Central memory CD4-positive, alpha-beta T cell (primary cell): Measurements from ENCODE around the gene PGK2.
"Not testable (repeated sequence)": the region's sequence is repeated elsewhere in the genome, so short reads cannot be mapped to it uniquely, and the experiment has no call there.

Experiments
- DNase-seq: peaks from one replicate; pipeline ENCODE4 v3.0.0; 2022
- total RNA-seq, 3 experiments: gene quantifications; one replicate each; lab custom pipeline; 2026; lab: John Stamatoyannopoulos, UW

PGK2 gene
- 0 reads per million in 3 experiments for total RNA-seq

DNA sequence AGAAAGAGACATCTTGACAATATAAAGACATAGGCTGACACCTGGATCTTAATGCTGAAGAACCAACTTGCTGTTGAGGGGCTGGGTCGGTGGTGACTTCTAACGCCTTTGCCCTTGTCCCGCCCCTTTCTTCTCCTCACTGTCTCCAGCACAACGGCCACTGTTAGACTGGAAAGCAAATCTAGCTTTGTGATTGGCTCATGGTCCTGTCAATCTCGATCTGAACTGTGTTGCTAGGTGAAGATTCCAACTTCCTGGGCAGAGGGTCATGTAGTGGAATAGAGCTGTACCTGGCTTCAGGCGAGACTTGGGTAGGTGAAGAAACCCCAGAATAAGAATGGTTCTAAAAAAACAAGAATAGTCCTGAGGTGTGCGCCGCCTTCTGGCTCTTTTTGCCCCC is at the start of gene PGK2:
PGK2 (minus strand) TSS at position 110 of the 400 bp plus-strand sequence; CDS start at position 12, 98 bp downstream.
- no peak for DNase-seq

DNA sequence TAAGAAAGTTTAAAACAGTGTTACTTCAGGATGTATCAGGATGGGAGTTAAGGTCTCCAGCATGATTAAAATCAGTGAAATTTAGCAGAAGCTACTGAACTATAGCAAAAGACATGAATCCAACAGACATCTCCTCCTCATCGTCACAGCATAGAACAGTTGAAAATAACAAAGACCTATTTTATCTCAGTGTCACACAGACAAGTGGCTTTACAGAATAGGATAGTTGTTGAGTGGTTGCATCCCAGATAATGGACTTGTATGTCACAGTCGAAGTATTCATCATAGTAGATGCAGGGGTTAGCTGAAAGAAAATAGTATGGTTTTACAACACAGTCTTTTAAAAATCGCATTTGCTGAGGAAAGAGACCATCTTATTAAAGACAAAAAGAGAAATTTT is 48.1 kb upstream of the PGK2 start:
- no peak for DNase-seq

DNA sequence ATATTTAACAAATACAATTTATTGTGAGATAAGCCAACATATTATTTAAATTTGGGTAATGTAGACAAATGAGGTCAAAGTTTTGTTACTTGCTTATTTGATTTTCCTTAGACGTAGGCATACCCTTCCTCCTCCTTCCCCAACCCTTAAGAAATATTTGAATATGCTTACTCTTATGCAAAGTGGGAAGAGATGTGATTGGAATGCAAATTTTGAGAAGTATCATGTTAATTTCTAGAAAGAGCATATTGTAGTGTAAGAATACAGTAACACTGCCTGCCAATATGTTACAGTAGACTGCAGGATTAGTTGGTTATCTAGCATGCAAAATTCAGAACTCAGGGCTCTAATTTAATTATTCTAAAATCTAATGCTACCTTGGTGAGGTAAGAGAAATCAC is 46.3 kb upstream of the PGK2 start:
- no peak for DNase-seq

DNA sequence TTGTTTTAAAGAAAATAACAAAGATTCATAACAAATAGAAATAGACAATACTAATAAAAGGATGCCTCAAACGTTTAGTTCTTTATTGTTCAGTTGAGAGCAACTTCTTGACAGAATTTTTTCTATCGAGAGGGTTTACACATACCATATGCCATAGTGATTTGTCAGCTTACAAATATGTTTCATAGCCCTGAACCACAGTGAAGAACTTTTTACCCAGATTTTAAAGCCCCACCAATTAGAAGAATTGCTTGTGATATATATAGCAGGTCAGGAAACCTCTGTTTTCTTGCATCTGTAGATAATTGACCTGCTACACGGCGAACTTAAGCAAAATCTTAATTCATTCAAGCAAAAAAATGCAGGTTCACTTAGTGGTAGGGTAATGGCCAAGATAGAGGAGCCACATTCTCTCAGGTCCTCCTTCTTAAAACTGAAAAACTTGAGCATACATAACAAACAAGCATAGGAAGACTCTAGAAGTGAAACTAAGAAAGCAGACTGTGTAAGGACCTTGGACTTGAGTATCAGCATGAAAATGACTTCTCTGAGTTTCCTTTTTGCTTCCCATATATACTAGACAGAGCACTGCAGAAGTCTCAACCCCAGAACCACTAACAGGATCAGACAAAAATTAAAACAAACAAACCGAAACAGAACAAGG is 39.8 kb upstream of the PGK2 start:
- no peak for DNase-seq

DNA sequence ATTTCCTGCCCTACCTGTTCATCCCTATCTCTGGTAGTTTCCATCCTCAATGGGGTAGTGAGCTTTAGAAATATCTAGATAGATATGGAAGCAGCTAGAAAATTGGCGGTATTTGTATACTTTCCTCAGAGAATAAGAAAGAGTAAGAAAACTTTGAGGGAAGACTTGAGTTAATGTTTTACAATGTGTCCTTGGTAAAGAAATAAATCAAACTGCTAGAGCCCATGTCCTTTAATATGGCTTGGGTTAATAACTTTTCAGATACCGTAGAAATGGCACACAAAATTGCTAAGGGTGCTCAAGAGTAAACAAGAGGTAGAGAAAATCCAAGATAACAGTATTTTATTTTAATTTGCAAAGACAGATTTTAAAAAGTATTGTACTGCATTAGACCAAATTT is 28.1 kb upstream of the PGK2 start:
- DNase-seq: no peak

DNA sequence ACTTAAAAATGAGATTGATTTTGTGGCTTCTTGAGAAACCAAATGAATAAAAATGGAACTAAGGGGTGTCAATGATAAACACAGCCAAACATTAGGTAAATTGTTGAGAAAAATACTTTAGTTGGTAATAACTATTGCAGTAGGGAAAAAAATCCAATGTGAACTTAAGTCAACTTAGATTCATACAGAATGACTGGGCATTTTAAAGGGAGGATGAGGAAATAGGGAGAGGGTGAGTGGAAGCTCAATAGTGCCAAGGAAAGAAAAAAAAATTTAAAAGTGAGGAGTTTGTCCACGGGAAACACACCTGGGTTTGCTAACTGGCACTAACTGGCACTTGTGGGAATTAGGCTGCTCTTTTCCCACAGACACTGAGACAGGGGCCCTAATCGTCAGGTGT is 26.2 kb upstream of the PGK2 start:
- DNase-seq: no peak

DNA sequence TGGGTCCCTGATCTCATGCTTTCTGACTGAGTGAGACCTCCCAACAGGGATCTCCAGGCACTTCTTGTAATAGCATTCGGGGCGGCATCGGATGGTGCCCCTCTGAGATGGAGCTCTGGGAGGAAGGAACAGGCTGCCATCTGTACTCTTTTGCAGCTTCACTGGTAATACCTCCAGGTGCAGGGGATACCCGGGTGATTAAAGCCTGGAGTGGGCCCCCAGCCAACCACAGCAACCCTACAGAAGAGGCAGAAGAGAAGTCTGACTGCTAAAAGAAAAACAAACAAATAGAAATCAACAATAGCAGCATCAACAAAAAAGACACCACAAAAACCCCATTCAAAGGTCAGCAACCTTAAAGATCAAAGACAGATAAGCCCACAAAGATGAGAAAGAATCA is 19.1 kb upstream of the PGK2 start:
- no peak for DNase-seq

GRCh38 chr6:49805246-49805645 is 18.2 kb upstream of the PGK2 start:
- DNase-seq: no peak

GRCh38 chr6:49801525-49801924 is 14.4 kb upstream of the PGK2 start:
- DNase-seq: no peak

GRCh38 chr6:49799090-49799489 is 12.0 kb upstream of the PGK2 start:
- DNase-seq: no peak

GRCh38 chr6:49796842-49797455 is 9.9 kb upstream of the PGK2 start:
- DNase-seq: not testable (repeated sequence)

- DNase-seq: no peak
Measured at GRCh38 chr6:49790341-49790740, 3.3 kb upstream of the PGK2 start.

DNA sequence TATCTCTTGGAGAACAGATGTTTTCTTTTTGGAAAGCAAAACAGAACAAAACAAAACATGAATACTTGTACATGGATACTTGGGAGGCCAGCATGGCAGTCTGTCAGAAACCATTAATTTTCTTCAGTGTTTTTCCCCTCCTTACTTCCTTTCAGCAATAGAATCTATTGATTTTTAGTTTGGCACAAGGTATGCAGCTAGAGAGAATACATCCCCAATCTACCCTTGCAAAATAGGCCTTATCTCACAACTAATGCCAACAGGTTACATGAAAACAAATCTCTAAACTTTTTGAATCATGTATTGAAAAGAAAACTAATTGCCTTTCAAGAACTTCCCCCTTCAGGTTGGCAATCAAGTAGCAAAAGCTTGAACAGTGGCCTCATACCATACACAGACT is 2.8 kb downstream of the PGK2 start:
- no peak for DNase-seq

GRCh38 chr6:49782725-49783124 is 4.4 kb downstream of the PGK2 start:
- DNase-seq: no peak

DNA sequence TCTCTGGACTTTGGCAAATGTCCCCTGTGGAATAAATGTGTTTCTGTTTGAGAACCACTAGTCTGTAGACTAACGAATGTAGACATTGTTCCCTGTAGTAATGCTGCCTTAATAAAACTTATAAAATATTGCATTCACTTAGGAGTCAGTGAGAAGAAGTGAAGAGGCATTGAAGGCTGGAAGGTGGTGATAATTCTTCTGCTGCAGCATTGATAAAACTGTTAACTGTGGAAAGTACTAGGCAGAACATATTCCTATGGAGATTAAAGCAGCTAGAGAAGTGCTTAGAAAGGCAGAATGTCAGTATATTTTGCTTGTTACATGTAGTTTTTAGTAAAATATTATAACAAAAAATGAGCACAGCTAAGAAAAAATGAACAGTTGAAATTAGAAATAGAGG is 4.8 kb downstream of the PGK2 start:
- no peak for DNase-seq

DNA sequence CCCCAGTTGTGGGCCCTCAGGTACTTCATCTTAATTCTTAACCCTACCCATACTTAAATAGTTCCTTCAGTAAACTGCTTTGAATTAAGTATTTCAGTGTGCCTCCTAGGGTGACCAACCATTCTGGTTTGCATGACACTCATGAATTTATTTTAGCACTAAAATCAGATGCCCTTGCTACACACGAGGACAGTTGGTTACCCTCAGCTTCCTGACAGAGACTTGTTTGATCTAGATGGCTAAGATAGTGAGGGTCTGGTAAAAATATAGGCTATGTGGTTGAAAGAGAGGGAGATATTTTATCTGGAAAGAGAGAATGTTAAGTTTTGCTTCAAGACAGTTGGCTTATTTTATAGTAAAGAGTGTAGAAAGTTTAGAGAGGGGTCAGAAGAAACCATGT is 10.6 kb downstream of the PGK2 start:
- DNase-seq: no peak

DNA sequence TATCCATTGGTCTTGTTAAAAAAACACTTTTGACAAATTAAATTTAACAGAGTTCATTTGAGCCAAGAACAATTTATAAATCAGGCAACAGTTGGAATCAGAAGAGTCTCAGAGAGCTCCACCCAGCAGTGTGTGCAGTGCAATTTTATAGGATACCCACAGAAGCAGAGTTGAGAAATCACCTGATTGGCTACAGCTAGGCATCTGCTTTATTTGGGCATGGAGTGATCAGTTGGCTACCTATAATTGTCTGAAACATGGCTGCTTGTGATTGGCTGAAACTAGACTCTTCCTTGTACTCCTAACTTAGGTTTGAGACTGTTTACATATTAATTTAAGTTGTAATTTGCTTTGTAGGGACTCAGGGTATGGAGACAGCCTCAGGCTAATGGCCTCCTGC is 12.0 kb downstream of the PGK2 start:
- no peak for DNase-seq

DNA sequence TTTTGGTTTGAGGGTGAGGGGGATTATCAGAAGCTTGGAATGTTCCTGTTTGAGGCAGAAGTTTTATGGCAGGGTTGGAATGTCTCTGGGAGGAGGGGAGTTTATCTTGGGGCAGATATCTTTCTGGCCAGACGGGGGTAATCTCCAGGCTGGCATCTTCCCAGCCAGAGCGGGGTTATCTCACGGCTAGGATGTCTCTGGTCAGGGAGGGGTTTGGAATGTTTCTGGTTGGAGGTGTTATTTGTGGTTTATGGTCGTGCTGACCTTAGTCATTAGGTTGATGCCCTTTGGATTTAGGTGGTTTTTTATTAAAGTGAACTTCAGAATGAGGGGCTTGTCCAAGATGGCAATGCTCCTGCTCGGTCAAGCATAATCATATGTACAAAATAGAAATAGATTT is 14.8 kb downstream of the PGK2 start:
- no peak for DNase-seq

GRCh38 chr6:49766762-49767161 is 20.3 kb downstream of the PGK2 start:
- no peak for DNase-seq

DNA sequence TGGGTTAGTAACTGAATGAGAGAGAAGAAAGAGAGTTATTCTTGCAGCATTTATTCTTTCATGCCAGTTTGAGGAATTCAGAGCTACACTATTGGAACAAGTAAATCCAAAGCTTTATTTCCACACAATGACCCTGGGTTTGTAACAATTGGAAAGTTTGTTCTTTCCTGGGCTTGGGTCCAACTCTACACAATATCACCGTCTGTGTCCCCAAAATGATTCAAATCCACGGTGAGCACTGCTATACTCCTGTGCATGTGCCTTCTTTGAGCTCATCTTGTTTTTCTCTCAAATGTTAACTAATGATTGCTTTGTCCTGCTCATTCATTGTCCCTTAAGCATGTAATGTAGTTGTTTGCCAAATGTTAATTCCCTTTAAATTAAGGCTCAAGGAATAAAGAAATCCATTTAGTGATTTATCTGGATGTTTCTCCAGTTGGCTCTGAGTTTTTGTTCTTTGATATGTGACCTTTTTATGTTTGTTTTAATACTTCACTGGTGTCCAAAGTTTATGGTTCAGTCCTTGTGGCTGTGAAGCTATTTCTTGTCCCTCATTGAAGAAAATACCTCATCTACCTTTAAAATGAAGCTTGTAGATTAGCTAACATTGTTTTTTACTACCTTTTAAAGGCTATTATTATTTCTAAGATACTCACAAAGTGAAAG is 22.4 kb downstream of the PGK2 start:
- no peak for DNase-seq

DNA sequence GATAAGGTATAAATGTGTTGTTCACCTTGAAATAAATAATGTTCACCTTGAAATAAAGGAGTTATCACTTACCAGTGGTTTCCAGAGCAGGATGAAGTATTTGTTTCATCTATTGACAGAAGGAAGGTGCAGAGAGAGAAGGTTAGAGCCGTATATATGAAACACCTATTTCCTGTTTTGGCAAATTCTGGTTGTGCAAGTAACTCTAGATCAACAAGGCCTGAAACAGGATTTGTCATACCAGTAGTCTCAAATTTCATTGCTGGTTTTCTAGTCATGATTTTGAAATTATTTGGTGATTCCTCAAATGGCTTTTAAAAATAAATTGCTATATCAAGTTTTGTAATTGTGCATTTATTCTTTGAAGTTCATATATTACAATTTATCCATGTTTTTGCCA is 42.8 kb downstream of the PGK2 start, which contains the start of gene CRISP3:
CRISP3 (minus strand) TSS at position 130 of the 400 bp plus-strand sequence; CDS start at position 109, 21 bp downstream.
- DNase-seq: no peak

GRCh38 chr6:49743429-49743828 is 43.7 kb downstream of the PGK2 start:
- no peak for DNase-seq

DNA sequence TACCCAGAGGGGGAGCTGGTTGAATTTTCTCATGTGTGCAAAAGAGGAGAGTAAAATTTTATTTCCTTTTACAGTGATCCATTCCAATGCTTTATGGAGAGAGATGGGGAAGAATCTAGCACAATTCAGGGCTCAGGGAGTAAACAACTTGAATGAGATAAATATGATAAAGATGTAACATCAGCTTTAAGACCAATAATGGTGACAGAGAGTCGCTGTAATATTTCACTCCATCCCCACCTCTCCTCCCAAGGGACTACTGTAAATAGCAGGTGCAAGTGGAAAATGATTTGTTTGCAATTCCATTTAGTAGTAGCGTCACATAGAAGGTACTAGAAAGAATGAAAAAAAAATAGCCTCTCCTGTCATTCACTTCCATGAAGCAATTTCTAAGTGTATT is 47.7 kb downstream of the PGK2 start:
- no peak for DNase-seq

DNA sequence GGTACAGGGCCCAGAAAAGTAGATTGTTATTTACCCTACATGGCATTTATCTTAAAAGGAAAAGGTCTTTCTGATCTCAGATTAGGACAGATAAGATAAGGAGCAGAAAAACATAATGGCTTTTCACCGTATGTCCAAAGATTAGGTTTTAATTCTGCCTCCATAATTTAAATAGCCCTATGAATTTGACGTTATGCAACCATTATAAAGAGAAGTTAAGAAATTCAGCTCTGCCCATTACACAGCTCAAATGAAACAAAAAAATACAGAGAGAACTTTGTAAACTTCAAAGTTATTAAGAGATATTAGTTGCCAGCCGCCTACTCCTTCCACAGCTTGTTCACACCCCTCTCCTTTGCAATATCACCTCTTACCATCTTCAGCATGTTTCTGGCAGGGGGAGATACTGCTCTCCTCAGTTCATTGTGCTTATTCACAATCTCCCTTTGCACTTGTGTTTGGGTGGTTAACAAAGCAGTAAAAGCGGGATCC is 51.0 kb downstream of the PGK2 start:
- no peak for DNase-seq
